MM.1S (cell line): ENCODE measurements around the gene APOH.

Experiments
- EZH2 ChIP-seq: fragments of 300-600 bp; sonication (generic); optimal IDR thresholded peaks from 2 replicates; pipeline ENCODE3; 2017; ENCODE audit warnings: low read depth, mild to moderate bottlenecking, antibody characterized with exemption, low read length, mixed read lengths
- EZH2phosphoT487 ChIP-seq: fragments of 300-600 bp; sonication (generic); IDR thresholded peaks from 2 replicates; pipeline ENCODE4 v1.6.1; 2018; ENCODE audit warnings: antibody characterized with exemption, low read length
- TF ChIP-seq, protein P1 (sequence below): fragments of 300-600 bp; sonication (generic); IDR thresholded peaks from 2 replicates; pipeline ENCODE4 v1.5.1; 2016; ENCODE audit warnings: antibody characterized with exemption, low read length, mixed read lengths

DNA sequence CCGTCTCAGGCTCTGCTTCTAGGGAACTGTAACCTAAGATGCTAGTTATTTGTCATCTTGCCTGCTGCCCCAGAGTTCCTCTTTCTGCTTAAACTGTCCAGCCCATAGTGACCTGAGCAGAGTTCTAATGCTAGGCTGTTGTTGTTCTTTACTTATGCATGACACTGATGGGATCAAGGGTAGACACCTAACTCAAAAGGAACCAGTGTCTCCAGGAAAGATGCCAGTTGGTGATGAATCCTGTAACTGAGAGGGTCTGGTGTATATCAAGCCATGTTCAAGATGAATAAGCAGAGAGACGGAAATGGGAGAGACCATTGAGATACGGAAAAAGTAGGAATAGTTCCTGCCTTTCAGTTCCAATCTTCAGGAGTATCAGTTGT is 13.7 kb downstream of the APOH start:
- TF ChIP-seq, protein P1, sequence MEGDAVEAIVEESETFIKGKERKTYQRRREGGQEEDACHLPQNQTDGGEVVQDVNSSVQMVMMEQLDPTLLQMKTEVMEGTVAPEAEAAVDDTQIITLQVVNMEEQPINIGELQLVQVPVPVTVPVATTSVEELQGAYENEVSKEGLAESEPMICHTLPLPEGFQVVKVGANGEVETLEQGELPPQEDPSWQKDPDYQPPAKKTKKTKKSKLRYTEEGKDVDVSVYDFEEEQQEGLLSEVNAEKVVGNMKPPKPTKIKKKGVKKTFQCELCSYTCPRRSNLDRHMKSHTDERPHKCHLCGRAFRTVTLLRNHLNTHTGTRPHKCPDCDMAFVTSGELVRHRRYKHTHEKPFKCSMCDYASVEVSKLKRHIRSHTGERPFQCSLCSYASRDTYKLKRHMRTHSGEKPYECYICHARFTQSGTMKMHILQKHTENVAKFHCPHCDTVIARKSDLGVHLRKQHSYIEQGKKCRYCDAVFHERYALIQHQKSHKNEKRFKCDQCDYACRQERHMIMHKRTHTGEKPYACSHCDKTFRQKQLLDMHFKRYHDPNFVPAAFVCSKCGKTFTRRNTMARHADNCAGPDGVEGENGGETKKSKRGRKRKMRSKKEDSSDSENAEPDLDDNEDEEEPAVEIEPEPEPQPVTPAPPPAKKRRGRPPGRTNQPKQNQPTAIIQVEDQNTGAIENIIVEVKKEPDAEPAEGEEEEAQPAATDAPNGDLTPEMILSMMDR: no peak
- no peak for TF ChIP-seq EZH2
- TF ChIP-seq EZH2phosphoT487: no peak
